Stimulated activated CD4-positive, alpha-beta T cell treated with anti-CD3 and anti-CD28 coated beads, Interleukin-15, amount 100 ng/mL, for 1 hour (primary cell): ENCODE measurements around the gene ALOXE3.

Source experiments
- DNase-seq, 2 donors: peaks; one replicate each; pipeline ENCODE4 v3.0.0-alpha.2; 2020; ENCODE audit warnings: low read depth in 1 of 2, low spot score in 1 of 2

Gene ALOXE3

GRCh38 chr17:8117980-8118768 lies at the start of gene ALOXE3:
Gene ALOXE3 (minus strand): TSS chr17:8118514. CDS start chr17:8117990, 524 bp downstream.
- no peak for DNase-seq

- DNase-seq, result no peak
Measured at GRCh38 chr17:8167526-8167925, 49.2 kb upstream of the ALOXE3 start.

- DNase-seq, result no peak
Measured at GRCh38 chr17:8166731-8167130, 48.4 kb upstream of the ALOXE3 start.

- no peak for DNase-seq
Measured at GRCh38 chr17:8164815-8165131, 46.5 kb upstream of the ALOXE3 start.

- DNase-seq, result no peak
Measured at GRCh38 chr17:8163978-8164814, 45.9 kb upstream of the ALOXE3 start.

- DNase-seq, result no peak
Measured at GRCh38 chr17:8162997-8163977, 45.0 kb upstream of the ALOXE3 start.

GRCh38 chr17:8162233-8162996 lies 44.1 kb upstream of the ALOXE3 start, which contains the start of gene VAMP2:
Gene VAMP2 (minus strand): TSS chr17:8162948. CDS start chr17:8162879, 69 bp downstream.
- DNase-seq, result peak; percentile 63 to 76

GRCh38 chr17:8161289-8162232 lies 43.2 kb upstream of the ALOXE3 start:
- DNase-seq, result no peak

GRCh38 chr17:8160741-8161221 lies 42.5 kb upstream of the ALOXE3 start:
- DNase-seq, result no peak

GRCh38 chr17:8160224-8160577 lies 41.9 kb upstream of the ALOXE3 start:
- DNase-seq, result no peak

- DNase-seq, result no peak
Measured at GRCh38 chr17:8159459-8160223, 41.3 kb upstream of the ALOXE3 start.

- no peak for DNase-seq
Measured at GRCh38 chr17:8159032-8159400, 40.7 kb upstream of the ALOXE3 start.

GRCh38 chr17:8158267-8159031 lies 40.1 kb upstream of the ALOXE3 start:
- DNase-seq, result peak; percentile 65 to 73

- DNase-seq, result peak; percentile 99 to 100
Measured at GRCh38 chr17:8156246-8156992, 38.1 kb upstream of the ALOXE3 start.

GRCh38 chr17:8155996-8156245 lies 37.6 kb upstream of the ALOXE3 start:
- no peak for DNase-seq

- DNase-seq, result no peak
Measured at GRCh38 chr17:8155231-8155995, 37.1 kb upstream of the ALOXE3 start.
